OCI-LY7 (cell line): Measurements from ENCODE around the gene EDAR. TPM values are rescaled to one million over a fixed set of nuclear protein-coding genes. Genes with fewer than 3 reads are reported as not detected.

Experiments
- BruUV-seq: library from RNA; stranded (reverse); fragments of 400-500 nt; replicated peaks from 2 replicates; lab custom pipeline; 2021; lab: Mats Ljungman, UMichigan
- CTCF ChIA-PET: fragments of 300-600 bp; sonication (Branson Sonifier 250); formaldehyde crosslinking; loops from one replicate; lab custom pipeline; 2022; ENCODE audit warnings: antibody characterized with exemption; ENCODE audit not compliant: unreplicated experiment; lab: Charles Lee
- POLR2A ChIA-PET: fragments of 300-600 bp; sonication (Branson Sonifier 250); formaldehyde crosslinking; loops from one replicate; lab custom pipeline; 2022; ENCODE audit warnings: antibody characterized with exemption; lab: Charles Lee
- DNase-seq: peaks from one replicate; pipeline ENCODE4 v3.0.0-alpha.2; 2015; ENCODE audit warnings: low spot score
- H2AFZ ChIP-seq: fragments of 200-600 bp; sonication (generic), shearing (Covaris generic); 2 replicates; pipeline ENCODE4 v1.6.1; 2014; ENCODE audit warnings: mild to moderate bottlenecking, antibody characterized with exemption, low read length, moderate library complexity
- H3K27ac ChIP-seq: fragments of 200-600 bp; sonication (generic); 2 replicates; pipeline ENCODE4 v1.5.1; 2014; ENCODE audit warnings: mixed run types, low read depth, mild to moderate bottlenecking, moderate library complexity, low read length, inconsistent platforms; ENCODE audit not compliant: poor library complexity, severe bottlenecking
- H3K36me3 ChIP-seq: fragments of 200-600 bp; sonication (generic); 2 replicates; pipeline ENCODE4 v1.6.1; 2014; ENCODE audit warnings: mild to moderate bottlenecking, antibody characterized with exemption, low read length, moderate library complexity, mixed read lengths; ENCODE audit not compliant: insufficient read depth
- H3K4me1 ChIP-seq: fragments of 200-600 bp; sonication (generic); 2 replicates; pipeline ENCODE4 v1.5.1; 2014; ENCODE audit warnings: mild to moderate bottlenecking, low read length; ENCODE audit not compliant: insufficient read depth, poor library complexity, severe bottlenecking
- H3K4me2 ChIP-seq: fragments of 200-600 bp; sonication (generic); 2 replicates; pipeline ENCODE4 v1.6.1; 2014; ENCODE audit warnings: mild to moderate bottlenecking, low read length
- H3K4me3 ChIP-seq: fragments of 200-600 bp; sonication (generic); 2 replicates; pipeline ENCODE4 v1.5.1; 2014; ENCODE audit warnings: mild to moderate bottlenecking, low read depth, low read length; ENCODE audit not compliant: poor library complexity, severe bottlenecking
- H3K79me2 ChIP-seq: fragments of 200-600 bp; sonication (generic); 2 replicates; pipeline ENCODE4 v1.6.1; 2016; ENCODE audit warnings: low read depth, mild to moderate bottlenecking, low read length, moderate library complexity, mixed read lengths; ENCODE audit not compliant: insufficient read depth
- H3K9me2 ChIP-seq: fragments of 200-600 bp; sonication (generic); 2 replicates; pipeline ENCODE4 v1.6.1; 2016; ENCODE audit warnings: mild to moderate bottlenecking, low read length, mixed read lengths; ENCODE audit not compliant: insufficient read depth
- H3K9me3 ChIP-seq: fragments of 200-600 bp; sonication (generic); 2 replicates; pipeline ENCODE4 v1.6.1; 2014; ENCODE audit warnings: mild to moderate bottlenecking, mixed run types, low read length, mixed read lengths
- H4K20me1 ChIP-seq: fragments of 200-600 bp; sonication (generic); 2 replicates; pipeline ENCODE4 v1.6.1; 2014; ENCODE audit warnings: mild to moderate bottlenecking, antibody characterized with exemption, low read length, moderate library complexity, mixed read lengths; ENCODE audit not compliant: insufficient read depth
- CTCF ChIP-seq: fragments of 200-600 bp; sonication (generic); conservative IDR thresholded peaks from 2 replicates; pipeline ENCODE4 v1.5.1; 2014; ENCODE audit warnings: mild to moderate bottlenecking, antibody characterized with exemption, low read length, moderate library complexity, mixed read lengths
- EZH2phosphoT487 ChIP-seq: fragments of 200-600 bp; sonication (generic); IDR thresholded peaks from 2 replicates; pipeline ENCODE4 v1.6.1; 2018; ENCODE audit warnings: low read depth, borderline replicate concordance, mild to moderate bottlenecking, mixed run types, antibody characterized with exemption, low read length, moderate library complexity, mixed read lengths
- intact Hi-C: fragments of 100-400 bp; cut with micrococcal nuclease; formaldehyde crosslinking; loops from one replicate; pipeline ENCODE4 v1.10.0; 2022; ENCODE audit not compliant: unreplicated experiment
- total RNA-seq, 2 experiments: library from RNA; depleted of rRNA in 1 of 2; stranded (reverse); fragments of >200 nt in 1 of 2; shearing (Covaris generic) in 1 of 2; gene quantifications; 2 replicates each; pipeline ENCODE4 v1.2.3, GENCODE V29; 2014 to 2022

The EDAR gene
- total RNA-seq, 2 experiments from 2014 or later = not detected

- Histone ChIP-seq H2AFZ (no peak overlapping the region), H3K4me1 (no peaks in the 10 kb centered on the region), H3K4me2 (no peak overlapping the region), H3K36me3 (no peaks in the 10 kb centered on the region), H3K9me3 (no peaks in the 10 kb centered on the region), H3K79me2 (no peaks in the 10 kb centered on the region), H3K9me2 (no peaks in the 10 kb centered on the region), H3K27ac (no peak overlapping the region), H3K4me3 (no peak overlapping the region), H4K20me1 (no peaks in the 10 kb centered on the region)
- TF ChIP-seq CTCF = no peak
- TF ChIP-seq EZH2phosphoT487 = no peak
- intact Hi-C loops = no loop called here
- no peak for DNase-seq
- ChIA-PET CTCF (no interaction called here), POLR2A (no interaction called here)
- no TSS peak for BruUV-seq
These were observed 62.2 kb downstream of the EDAR start for GRCh38 chr2:108926561-108927380.

GRCh38 chr2:108925735-108926134 is 63.3 kb downstream of the EDAR start:
- Histone ChIP-seq H3K4me3 (no peak overlapping the region), H3K4me1 (no peaks in the 10 kb centered on the region), H3K79me2 (no peaks in the 10 kb centered on the region), H3K9me3 (no peaks in the 10 kb centered on the region), H2AFZ (no peak overlapping the region), H3K27ac (no peak overlapping the region), H3K36me3 (no peaks in the 10 kb centered on the region), H4K20me1 (no peaks in the 10 kb centered on the region), H3K4me2 (no peak overlapping the region), H3K9me2 (no peaks in the 10 kb centered on the region)
- POLR2A ChIA-PET = no interaction called here
- CTCF ChIA-PET = no interaction called here
- TF ChIP-seq CTCF (no peak), EZH2phosphoT487 (no peak)
- no TSS peak for BruUV-seq
- intact Hi-C loops = no loop called here
- DNase-seq = no peak

GRCh38 chr2:108925286-108925685 is 63.7 kb downstream of the EDAR start:
- H3K36me3 ChIP-seq = no peaks in the 10 kb centered on the region
- intact Hi-C loops = no loop called here
- no peaks in the 10 kb centered on the region for H3K9me3 ChIP-seq
- no peak overlapping the region for H3K4me2 ChIP-seq
- DNase-seq = no peak
- no peaks in the 10 kb centered on the region for H3K9me2 ChIP-seq
- no peaks in the 10 kb centered on the region for H3K4me1 ChIP-seq
- no peak overlapping the region for H3K27ac ChIP-seq
- POLR2A ChIA-PET = no interaction called here
- no peak for TF ChIP-seq EZH2phosphoT487
- no peak for TF ChIP-seq CTCF
- no peak overlapping the region for H3K4me3 ChIP-seq
- no TSS peak for BruUV-seq
- CTCF ChIA-PET = no interaction called here
- H4K20me1 ChIP-seq = no peaks in the 10 kb centered on the region
- no peak overlapping the region for H2AFZ ChIP-seq
- H3K79me2 ChIP-seq = no peaks in the 10 kb centered on the region
